Fibroblast of peridontal ligament (primary cell): ENCODE data around the gene OPTN.
"Not testable (repeated sequence)": the region's sequence is repeated elsewhere in the genome, so short reads cannot be mapped to it uniquely, and the experiment has no call there.

Source experiments
- DNase-seq: peaks from one replicate; pipeline ENCODE4 v3.0.0-alpha.2; 2010; ENCODE audit errors: extremely low read depth

Gene OPTN

DNA sequence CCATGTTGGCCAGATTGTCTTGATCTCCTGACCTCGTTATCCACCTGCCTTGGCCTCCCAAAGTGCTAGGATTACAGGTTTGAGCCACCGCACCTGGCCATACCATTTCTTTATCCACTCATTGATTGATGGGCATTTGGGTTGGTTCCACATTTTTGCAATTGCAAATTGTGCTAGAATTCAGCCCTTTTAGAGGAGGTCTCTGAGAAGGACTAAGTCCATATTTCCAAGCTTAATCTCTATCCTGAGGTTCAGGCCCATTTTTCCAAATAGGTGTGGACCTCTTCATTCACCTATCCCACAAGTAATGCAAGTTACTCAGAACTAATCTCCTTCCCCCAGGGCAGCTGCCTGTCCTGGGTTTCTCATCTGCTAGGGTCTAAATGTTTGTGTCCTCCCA, 9.7 kb upstream of the OPTN start:
- no peak for DNase-seq

DNA sequence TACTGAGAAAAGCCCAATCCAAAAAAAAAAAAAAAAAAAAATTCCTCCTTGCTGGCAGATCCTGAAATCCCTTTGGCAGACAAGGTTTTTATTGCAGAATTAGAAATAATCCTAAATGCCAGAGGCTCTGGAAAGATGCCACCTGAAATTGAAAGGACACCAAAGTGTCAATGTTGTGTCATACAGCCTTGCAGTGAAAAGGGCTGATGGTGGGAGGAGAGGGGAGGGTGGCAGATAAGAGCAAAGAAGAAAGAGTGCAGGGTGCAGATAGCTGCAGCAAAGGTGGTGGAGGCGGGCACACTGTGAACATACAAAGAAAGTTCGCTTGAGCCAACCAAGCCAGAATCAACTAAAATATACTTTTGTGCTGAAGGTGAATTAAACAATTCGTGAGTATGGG, 8.2 kb upstream of the OPTN start:
- peak; percentile 36 for DNase-seq

DNA sequence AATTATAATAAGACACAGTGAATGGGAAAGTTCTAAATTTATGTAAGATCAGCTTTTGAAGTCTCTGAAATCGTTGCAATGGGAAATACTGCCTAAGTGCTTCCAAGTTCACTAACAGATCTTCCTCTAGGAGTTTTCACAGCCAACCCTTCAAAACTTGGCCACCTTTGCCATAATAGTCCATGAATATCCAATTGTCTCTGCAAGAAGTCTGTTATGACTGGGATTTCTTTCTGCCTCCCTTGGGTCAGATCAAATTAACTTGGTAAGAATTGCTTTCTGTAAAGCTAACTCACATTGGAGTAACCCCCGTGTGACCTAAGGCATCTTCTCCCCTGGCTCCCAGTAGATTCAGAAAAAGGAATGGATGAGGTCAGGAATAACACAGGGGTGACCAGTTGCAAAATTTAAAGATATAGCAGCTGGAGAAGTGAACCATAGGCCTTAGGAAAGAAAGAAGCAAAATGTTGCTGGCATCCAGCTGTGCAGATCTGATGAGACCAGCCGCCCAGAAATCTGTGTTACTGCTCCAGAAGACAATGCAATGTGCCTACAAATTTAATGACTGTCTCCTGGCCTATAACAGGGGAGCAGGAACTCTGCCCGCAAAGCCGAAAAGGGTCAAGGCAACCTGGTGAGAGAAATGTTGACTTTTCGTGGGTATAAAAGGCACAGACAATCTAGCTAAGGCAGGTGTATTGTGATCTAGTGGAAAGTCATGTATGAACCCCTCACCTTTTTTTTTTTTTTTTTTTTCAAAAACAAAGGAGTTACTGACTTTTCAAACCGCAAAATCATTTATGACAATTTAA, 7.5 kb upstream of the OPTN start:
- peak; percentile 85 for DNase-seq

DNA sequence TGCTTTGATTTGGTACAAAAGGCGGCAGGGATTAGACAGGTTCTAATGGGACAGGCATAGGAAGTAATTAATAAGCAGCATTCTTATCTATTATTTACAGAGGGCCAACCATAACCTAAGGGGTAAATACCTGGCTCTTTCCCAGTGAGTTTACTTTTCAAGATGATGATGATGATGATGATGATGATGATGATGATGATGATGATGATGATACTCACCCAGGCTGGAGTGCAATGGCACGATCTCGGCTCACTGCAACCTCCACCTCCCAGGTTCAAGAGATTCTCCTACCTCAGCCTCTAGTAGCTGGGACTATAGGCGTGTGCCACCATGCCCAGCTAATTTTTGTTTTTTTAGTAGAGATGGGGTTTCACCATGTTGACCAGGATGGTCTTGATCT, 5.9 kb upstream of the OPTN start:
- not testable (repeated sequence) for DNase-seq

DNA sequence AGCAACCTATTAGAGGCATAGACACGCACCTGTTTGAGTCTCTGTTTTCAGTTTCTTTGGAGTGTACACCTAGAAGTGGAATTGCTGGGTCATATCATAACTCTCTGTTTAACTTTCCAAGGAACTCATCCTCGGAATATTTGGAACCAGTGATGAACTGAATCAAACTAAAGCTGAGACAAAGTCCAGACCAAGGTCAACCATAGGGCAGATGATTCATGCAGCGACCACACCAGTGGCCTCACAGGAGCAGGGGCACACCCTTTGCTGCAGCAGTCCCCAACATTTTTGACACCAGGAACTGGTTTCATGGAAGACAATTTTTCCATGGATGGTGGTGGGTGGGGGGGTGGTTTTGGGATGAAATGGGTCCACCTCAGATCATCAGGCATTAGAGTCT, 4.9 kb upstream of the OPTN start:
- peak; percentile 10 for DNase-seq

DNA sequence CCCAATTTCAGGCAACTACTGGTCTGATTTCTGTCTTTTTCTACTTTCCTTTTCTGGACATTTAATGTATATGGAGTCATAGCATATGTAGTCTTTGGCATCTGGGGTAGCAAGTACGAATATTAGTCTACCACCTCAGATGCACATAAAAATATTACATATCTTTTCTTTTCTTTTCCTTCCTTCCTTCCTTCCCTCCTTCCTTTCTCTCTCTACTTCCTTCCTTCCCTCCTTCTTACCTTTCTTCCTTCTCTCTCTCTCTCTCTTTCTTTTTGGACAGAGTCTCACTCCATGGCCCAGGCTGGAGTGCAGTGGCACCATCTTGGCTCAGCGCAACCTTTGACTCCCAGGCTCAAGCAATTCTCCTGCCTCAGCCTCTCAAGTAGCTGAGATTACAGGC, 4.0 kb upstream of the OPTN start:
- no peak for DNase-seq

DNA sequence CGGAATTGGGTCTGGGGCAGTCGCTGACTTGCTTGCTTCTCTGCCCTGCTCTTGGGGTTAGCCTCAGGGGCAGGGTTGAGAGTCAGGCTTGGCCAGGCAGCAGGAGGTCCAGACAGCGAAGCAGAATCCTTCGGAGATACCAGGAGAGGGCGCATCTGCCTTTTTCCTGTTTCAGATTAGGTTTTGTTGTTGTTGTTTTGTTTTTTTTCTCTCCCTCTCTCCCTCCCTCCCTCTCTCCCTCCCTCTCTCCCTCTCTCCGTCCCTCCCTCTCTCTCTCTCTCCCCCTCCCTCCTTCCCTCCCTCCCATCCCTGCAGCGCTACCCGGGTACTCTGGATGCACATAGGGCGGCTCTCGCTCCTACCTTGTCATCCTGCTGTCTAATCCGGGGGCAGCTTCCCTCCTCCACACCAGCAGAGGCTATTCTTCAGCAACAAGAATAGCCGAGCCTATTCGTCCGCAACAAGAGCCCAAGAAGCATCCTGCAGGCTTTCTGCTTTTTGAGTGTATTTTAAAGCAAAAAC, 758 bp upstream of the OPTN start:
- peak; percentile 66 for DNase-seq

DNA sequence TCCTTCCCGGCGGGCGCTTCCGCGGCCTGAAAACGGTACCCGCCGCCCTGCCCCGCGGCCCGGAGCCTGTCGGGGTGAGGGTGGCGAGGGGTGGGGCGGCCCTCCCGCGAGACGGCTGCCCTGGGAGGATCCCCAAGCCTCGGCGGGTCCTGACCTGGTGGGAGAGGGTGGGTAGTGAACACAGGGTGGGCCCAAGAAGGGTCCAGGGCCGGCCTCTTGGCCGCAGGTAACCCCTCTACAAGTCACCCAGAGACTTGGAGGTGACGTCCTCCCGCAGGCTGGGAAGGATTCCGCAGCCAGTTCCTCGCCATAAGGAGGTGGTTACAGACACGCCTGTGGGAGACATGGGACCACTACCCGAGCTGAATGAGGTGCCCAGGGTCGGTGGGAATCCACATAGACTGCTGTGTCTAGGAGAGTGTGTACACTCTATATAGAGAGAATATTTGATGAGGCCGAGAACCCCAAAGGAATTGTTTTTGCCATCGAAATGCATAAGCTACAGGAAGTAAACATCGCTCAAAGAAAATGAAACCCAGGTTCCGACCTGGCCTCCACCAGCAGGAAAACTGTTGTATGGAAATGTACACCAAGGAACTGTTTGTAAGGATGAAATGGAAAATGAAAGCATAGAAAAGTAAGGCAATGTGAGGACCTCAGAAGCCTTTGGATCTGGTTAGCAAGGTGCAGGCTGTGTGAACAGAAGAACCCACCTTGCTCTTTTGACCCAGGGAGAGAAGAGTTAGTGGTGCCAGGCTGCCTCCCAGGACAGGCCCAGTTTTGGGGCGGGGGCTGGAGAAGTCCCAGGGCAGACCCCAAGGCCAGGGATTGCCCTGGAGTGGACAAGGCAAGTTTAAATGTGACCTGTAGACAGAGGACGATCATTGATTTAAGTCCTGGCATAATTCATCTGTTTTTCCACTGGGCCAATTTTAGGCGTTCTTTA, 659 bp downstream of the OPTN start:
- DNase-seq: peak; percentile 27

DNA sequence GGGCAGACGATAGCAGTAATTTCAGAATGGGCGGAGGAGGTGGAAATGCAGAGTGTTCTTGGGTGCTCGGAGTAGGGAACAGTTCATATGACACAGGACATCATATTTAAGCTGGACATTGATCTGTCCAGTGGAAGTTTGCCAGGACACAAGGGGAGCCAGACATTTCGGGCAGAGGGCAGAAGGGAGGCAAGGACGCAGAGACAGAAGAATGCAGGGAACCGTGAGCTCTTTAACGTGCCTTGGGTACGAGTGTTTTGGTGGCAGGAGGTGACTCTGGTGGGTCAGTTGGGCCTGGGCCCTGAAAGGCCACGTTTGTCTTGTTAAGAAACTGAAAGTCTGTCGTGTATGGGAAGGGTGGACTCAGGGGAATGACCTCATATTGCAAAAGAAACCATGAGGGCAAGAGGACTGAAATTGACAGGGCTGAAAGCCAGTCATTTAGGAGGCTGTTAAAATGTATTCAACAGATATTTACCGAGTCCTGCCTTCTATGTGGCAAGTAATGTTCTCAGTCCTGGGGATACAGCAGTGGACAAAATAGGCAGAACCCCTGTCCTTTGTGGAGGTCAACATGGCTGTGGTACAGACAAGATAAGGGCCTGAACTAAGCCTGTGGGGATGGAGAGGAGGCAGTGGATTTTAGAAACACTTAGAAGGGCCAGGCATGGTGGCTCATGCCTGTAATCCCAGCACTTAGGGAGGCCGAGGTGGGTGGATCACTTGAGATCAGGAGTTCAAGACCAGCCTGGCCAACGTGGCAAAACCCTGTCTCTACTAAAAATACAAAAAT, 2.2 kb downstream of the OPTN start:
- DNase-seq: peak; percentile 59

DNA sequence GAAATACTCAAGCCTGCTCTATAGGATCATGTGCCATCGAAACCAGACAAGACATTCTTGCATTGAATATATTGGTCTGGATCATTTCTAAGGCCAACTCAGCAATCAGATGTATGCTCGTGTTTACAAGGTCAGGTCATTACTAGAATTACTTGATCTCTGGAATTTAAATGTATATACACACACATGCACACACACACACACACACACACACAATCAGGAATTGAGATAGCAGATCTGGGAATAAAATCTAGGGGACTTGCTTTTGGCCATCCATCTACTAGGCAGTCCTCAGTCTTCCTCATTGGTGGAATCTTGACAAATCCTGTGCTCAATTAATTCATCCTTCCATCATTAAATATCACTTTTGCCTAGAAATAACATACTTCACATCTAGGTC, 3.6 kb downstream of the OPTN start:
- DNase-seq: no peak

DNA sequence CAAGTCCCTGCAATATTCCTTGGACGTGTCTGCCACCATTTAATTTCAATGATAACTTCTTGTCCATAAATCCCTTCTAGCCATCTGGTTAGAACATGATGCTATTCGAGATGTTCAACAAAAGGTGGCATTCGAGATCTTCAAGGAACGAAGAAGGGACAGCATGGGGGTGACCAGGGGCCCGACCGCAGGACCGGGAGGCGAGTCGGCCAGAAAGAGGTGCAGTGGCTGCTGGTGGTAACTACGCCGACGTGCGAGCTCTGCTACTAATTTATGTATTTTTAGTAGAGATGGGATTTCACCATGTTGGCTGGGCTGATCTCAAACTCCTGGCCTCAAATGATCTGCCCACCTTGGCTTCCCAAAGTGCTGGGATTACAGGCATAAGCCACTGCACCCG, 4.7 kb downstream of the OPTN start:
- DNase-seq: no peak

DNA sequence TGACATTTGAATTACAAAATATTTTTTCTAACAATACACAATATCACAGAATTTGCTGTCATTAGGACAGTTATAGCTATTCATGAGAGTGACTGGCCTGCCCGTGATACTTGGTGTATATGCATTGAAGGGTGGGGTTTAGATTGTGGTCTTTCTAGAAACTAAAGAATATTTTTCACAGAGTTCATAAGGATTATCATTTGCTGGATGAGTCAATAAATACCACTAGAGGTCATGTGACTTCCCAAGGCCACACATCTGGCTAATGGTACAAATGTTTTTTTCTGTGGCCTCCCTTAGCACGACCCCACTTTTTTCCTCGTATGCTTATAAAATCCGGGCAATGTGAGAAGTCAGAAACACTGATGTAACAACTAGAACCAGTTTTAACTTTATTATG, 5.2 kb downstream of the OPTN start:
- DNase-seq: peak; percentile 19

DNA sequence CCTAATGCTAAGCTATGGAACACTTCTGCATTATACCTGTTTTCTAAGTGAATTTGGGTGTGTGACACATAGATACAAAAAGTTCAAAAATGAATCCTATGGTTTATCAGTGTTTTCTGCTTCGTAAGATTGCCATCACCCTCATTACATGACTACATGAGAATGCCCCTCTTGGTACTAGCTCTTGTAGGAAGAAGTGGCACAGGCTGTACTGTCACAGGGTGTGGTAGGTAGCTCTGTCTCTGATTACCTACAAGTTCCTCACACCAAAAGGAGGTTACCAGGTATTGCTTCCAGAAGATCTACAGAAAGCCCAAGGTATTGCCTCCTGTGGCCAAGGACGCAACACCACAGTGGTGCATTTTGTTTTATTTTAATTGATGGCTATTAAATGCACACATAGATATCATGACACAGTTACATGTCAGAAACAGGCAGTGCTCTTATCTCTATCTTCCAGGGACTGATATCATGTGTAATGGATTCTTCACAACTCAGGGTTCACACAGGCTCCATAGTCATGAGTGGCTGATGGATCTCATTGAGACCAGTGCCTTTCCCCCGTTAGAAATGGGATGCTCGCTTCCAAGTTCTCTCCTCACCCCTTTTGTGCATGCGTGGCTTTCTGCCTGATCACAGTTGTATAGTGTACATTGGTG, 6.6 kb downstream of the OPTN start:
- DNase-seq: no peak

DNA sequence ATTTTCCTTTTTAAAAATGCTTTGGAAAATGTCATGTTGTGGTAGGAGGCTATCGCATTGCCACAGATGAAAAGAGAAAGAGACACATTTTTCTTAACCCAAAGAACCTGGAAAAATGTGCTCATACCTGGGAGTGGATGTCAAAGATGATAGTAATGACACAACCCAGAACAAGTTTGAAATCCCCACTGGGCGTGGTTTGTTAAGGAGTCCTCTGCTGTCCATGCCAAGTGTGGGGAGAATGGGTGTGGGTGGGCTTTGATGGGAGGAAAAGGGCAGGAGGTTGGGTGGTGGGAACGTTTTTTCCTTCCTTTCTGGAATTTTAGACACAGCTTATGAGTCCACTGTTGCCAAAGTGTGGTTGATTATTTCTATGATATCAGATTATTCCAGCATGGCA, 10.9 kb downstream of the OPTN start:
- DNase-seq: no peak

DNA sequence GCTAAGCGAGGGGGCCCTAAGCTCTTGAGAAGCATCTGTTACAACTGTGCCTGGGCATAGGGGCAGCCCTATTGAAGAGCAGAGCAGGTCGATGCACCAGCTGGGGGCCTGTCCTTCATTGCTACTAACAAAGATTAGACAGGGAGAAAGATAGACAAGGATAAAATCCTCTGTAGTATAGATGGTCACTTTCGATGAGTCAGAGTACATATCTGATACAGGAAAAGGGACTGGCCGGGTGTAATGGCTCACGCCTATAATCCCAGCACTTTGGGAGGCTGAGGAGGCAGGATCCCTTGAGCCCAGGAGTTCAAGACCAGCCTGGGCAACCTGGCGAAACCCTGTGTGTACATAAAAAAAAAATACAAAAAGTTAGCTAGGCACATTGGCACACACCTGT, 13.6 kb downstream of the OPTN start:
- DNase-seq: no peak

DNA sequence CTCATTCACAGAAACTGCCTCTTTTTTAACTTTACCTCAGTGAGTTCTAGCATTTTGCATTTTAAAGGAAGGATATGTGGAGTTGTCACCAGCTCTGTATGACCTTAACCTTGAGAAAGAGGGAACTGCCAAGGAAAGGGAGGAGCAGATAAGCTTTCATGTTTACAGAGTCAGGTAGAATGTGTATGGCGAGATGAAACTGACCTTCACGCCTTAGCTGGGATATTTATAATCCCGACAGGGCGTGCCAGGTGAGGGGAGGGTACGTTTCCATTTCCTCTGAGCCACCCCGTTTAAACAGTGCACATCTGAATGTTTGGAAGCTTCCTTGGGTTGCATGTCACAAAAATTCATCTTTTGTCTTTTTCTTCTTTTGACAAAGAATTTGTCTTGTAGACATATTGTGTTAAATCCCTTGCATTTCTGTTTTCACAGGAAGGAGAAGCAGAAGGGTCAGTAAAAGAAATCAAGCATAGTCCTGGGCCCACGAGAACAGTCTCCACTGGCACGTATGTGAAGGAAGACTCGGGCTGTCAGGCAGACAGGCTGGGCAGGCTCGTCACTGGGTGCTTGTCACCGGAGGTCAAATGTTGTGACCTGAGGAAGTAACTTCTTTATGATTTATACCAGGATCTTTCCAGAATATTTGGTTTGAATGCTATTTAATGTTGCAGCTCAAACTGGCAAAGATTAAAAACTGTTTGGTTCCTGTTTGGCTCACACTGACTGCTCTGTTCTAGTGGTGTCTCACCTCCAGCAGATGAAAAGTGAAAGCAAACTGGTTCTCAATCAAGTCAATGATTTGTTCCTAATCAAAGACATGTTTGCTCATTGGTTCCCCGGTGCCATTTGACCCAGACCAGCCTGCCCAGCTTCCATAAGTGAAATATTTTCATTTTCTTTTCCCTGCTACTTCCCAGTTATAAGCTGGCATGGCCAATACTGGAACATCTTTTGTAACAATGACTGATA, 16.2 kb downstream of the OPTN start:
- no peak for DNase-seq

DNA sequence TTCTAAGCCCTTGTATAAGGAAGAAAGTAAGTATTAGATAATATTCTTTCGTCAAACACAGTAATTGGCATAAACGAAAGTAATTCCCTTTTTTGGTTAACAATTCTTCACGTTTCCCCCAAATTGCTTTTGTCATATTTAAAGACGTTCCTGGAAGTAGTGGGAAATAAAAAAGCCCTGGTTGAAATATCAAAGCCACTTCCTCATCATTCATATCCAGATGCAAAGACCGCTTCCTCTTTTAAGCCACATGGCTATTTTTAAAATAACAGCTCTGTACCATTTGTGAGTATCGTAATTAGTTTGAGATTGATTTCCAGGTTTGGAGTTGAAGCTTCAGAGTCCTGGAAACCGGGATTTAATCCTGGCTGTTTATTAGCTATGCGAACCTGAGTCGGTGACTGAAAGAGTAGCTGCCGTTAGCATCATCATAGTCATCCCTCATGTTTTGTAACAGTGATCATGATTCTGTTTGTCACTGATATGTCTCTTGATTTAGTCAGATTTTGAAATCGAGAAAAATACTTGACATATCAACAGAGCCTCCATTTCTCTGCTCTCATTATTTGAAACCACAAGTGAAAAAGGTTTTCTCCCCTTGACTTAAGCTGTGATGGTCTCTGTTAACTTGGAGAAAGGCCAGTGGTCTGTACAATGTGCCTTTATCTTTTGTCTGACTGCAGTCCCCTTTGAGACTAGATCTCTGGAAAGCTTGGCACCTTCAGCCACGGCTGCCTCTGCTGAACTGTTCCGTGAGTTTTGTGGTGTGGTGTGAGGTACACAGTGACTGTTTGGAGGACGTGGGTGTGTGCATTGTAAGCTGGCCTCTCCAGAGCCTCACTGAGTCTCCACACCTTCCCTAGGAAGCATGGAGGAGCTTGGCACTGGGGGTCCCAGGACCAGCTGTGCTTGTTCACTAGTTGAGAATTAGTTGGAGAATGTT, 18.1 kb downstream of the OPTN start:
- no peak for DNase-seq

DNA sequence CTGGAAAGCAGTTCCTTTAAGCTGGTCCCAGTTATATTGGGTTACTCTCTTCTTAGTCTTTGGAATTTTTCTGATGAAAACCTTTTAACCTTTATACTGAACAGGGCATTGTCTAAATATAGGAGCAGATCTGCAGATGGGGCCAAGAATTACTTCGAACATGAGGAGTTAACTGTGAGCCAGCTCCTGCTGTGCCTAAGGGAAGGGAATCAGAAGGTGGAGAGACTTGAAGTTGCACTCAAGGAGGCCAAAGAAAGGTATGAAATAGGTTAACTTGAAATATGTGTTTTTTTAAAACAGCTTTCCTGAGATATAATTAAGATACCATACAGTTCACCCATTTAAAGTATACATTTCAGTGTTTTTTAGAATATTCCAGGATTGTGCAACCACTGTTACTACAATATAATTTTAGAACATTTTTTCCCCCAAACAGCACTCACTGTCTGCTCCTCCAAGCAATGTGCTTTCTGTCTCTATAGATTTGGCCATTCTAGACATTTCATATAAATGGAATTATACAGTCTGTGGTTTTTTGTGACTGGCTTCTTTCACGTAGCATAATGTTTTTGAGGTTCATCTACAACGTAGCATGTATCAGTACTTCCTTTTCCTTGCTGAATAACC, 18.9 kb downstream of the OPTN start:
- no peak for DNase-seq
